Measurements from ENCODE around the gene MTAP.
"Not testable (repeated sequence)": the region's sequence is repeated elsewhere in the genome, so short reads cannot be mapped to it uniquely, and the experiment has no call there.

Gene MTAP

DNA sequence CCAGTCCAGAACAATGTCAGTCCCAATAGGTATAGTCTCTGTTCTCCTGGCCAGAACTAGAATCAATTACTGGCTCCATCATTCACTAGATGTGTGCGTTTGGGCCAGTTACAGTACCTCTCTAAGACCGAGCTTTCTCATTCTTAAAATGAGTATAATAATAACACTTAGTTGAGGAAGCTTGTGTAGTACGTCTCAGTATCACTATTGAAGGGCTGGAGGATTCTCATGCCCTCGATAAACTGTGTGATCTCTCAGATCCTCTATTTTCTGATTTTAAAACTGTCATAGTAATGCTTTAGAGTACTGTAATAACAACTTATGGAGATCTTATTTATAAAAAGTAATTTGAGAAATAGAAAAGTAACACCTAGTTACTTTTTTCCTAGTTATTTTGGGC, 141.0 kb downstream of the MTAP start:
- Histone ChIP-seq H3K4me3 (replicated peaks; ENCODE audit: insufficient read depth, low read length) (no peak overlapping the region), H3K27me3 (ENCODE audit: insufficient read depth, poor library complexity, severe bottlenecking) (no peaks in the 10 kb centered on the region), H3K27ac (replicated peaks) (no peak overlapping the region)
- TF ChIP-seq POLR2AphosphoS5 (IDR thresholded peaks at IDR 0.05; ENCODE audit: low read depth) = no peak
- TF ChIP-seq, protein P1, sequence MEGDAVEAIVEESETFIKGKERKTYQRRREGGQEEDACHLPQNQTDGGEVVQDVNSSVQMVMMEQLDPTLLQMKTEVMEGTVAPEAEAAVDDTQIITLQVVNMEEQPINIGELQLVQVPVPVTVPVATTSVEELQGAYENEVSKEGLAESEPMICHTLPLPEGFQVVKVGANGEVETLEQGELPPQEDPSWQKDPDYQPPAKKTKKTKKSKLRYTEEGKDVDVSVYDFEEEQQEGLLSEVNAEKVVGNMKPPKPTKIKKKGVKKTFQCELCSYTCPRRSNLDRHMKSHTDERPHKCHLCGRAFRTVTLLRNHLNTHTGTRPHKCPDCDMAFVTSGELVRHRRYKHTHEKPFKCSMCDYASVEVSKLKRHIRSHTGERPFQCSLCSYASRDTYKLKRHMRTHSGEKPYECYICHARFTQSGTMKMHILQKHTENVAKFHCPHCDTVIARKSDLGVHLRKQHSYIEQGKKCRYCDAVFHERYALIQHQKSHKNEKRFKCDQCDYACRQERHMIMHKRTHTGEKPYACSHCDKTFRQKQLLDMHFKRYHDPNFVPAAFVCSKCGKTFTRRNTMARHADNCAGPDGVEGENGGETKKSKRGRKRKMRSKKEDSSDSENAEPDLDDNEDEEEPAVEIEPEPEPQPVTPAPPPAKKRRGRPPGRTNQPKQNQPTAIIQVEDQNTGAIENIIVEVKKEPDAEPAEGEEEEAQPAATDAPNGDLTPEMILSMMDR (IDR thresholded peaks at IDR 0.05; ENCODE audit: insufficient read depth, low read length) = no peak
- no peak for TF ChIP-seq SPI1 (IDR thresholded peaks at IDR 0.05; ENCODE audit: borderline replicate concordance, low read depth)
- TF ChIP-seq, protein P2, sequence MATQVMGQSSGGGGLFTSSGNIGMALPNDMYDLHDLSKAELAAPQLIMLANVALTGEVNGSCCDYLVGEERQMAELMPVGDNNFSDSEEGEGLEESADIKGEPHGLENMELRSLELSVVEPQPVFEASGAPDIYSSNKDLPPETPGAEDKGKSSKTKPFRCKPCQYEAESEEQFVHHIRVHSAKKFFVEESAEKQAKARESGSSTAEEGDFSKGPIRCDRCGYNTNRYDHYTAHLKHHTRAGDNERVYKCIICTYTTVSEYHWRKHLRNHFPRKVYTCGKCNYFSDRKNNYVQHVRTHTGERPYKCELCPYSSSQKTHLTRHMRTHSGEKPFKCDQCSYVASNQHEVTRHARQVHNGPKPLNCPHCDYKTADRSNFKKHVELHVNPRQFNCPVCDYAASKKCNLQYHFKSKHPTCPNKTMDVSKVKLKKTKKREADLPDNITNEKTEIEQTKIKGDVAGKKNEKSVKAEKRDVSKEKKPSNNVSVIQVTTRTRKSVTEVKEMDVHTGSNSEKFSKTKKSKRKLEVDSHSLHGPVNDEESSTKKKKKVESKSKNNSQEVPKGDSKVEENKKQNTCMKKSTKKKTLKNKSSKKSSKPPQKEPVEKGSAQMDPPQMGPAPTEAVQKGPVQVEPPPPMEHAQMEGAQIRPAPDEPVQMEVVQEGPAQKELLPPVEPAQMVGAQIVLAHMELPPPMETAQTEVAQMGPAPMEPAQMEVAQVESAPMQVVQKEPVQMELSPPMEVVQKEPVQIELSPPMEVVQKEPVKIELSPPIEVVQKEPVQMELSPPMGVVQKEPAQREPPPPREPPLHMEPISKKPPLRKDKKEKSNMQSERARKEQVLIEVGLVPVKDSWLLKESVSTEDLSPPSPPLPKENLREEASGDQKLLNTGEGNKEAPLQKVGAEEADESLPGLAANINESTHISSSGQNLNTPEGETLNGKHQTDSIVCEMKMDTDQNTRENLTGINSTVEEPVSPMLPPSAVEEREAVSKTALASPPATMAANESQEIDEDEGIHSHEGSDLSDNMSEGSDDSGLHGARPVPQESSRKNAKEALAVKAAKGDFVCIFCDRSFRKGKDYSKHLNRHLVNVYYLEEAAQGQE (IDR thresholded peaks at IDR 0.05; ENCODE audit: insufficient replicate concordance, low read depth) = no peak
- TF ChIP-seq GABPA (IDR thresholded peaks at IDR 0.05; ENCODE audit: low read depth) = no peak
- DNase-seq (ENCODE audit: low read depth in 1 of 2, low spot score in 1 of 2) = no peak

DNA sequence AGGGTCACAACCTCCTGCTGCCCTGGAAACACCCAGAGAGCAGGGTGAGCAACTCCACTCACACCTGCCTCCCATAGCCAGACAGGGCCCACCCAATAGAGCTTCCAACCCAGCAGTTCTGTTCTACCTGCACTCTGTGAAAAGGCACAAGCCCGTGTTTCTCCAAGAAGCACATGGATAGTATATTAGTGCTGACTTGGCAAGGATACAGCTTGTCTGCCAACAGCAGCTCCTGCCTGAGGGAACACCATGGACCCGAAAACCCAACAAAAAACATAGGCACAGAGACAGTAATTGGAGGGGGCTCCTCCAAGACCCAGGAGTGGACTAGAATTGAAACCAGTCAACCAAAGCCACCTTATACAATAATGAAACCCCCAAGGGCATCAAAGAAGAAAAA, 143.2 kb downstream of the MTAP start:
- DNase-seq (ENCODE audit: low read depth in 1 of 2, low spot score in 1 of 2) = no peak
- no peak for TF ChIP-seq GABPA (IDR thresholded peaks at IDR 0.05; ENCODE audit: low read depth)
- TF ChIP-seq SPI1 (IDR thresholded peaks at IDR 0.05; ENCODE audit: borderline replicate concordance, low read depth) = no peak
- TF ChIP-seq, protein P2 (IDR thresholded peaks at IDR 0.05; ENCODE audit: insufficient replicate concordance, low read depth) = no peak
- TF ChIP-seq POLR2AphosphoS5 (IDR thresholded peaks at IDR 0.05; ENCODE audit: low read depth) = no peak
- TF ChIP-seq, protein P1 (IDR thresholded peaks at IDR 0.05; ENCODE audit: insufficient read depth, low read length) = no peak
- Histone ChIP-seq H3K27me3 (ENCODE audit: insufficient read depth, poor library complexity, severe bottlenecking) (no peaks in the 10 kb centered on the region), H3K27ac (replicated peaks) (no peak overlapping the region), H3K4me3 (replicated peaks; ENCODE audit: insufficient read depth, low read length) (no peak overlapping the region)

DNA sequence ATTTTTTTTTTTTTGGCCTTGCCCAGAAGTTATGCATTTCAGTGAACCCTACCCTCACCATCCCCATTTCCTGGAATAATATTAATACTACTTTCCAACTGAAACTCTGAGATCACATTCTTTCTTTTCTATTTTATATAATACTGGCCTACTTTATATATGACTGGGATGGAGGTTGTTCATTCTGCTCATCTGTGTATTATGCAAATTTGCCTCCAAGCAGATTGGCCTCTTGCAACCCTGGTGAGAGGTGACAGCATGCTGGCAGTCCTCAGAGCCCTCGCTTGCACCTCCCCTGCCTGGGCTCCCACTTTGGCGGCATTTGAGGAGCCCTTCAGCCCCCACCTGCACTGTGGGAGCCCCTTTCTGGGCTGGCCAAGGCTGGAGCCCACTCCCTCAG, 156.4 kb downstream of the MTAP start:
- no peaks in the 10 kb centered on the region for H3K27me3 ChIP-seq (ENCODE audit: insufficient read depth, poor library complexity, severe bottlenecking)
- no peak overlapping the region for H3K27ac ChIP-seq (replicated peaks)
- TF ChIP-seq GABPA (IDR thresholded peaks at IDR 0.05; ENCODE audit: low read depth) (no peak), POLR2AphosphoS5 (IDR thresholded peaks at IDR 0.05; ENCODE audit: low read depth) (no peak), SPI1 (IDR thresholded peaks at IDR 0.05; ENCODE audit: borderline replicate concordance, low read depth) (no peak)
- TF ChIP-seq, protein P2 (IDR thresholded peaks at IDR 0.05; ENCODE audit: insufficient replicate concordance, low read depth) = no peak
- TF ChIP-seq, protein P1 (IDR thresholded peaks at IDR 0.05; ENCODE audit: insufficient read depth, low read length) = no peak
- DNase-seq (ENCODE audit: low read depth in 1 of 2, low spot score in 1 of 2) = no peak
- H3K4me3 ChIP-seq (replicated peaks; ENCODE audit: insufficient read depth, low read length) = no peak overlapping the region

DNA sequence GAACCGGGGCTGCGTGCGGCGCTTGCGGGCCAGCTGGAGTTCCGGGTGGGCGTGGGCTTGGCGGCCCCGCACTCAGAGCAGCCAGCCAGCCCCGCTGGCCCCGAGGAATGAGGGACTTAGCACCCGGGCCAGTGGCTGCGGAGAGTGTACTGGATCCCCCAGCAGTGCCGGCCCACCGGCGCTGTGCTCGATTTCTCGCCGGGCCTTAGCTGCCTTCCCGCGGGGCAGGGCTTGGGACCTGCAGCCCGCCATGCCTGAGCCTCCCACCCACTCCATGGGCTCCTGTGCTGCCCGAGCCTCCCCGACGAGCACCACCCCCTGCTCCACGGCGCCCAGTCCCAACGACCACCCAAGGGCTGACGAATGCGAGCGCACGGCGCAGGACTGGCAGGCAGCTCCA, 156.8 kb downstream of the MTAP start:
- not testable (repeated sequence) for DNase-seq (ENCODE audit: low read depth in 1 of 2, low spot score in 1 of 2); H3K27ac ChIP-seq (replicated peaks)

More for the DNA sequence above, 156.8 kb downstream of the MTAP start:
- H3K4me3 ChIP-seq (replicated peaks; ENCODE audit: insufficient read depth, low read length); H3K27me3 ChIP-seq (ENCODE audit: insufficient read depth, poor library complexity, severe bottlenecking): not testable (repeated sequence)

Measured in HL-60 (cell line).